Measurements from ENCODE around the gene ALG14.

- TF ChIP-seq, protein P1, sequence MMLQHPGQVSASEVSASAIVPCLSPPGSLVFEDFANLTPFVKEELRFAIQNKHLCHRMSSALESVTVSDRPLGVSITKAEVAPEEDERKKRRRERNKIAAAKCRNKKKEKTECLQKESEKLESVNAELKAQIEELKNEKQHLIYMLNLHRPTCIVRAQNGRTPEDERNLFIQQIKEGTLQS (IDR thresholded peaks at IDR 0.05) = no peak
- no peak for TF ChIP-seq CTCF (IDR thresholded peaks at IDR 0.05 in 2 of 3, conservative IDR thresholded peaks at IDR 0.05 in 1 of 3; ENCODE audit: borderline replicate concordance in 1 of 3, insufficient read depth in 1 of 3, low read depth in 2 of 3, low read length in 2 of 3)
Measured at GRCh38 chr1:95012389-95012788, 60.4 kb downstream of the ALG14 start.

All from HCT116 (cell line).